ENCODE measurements around the gene EGFL6.

GRCh38 chrX:13590914-13591313 lies 21.5 kb downstream of the EGFL6 start:
- TF ChIP-seq CTCF (IDR thresholded peaks at IDR 0.05; ENCODE audit: low read length) (no peak), EZH2 (optimal IDR thresholded peaks at IDR 0.05; ENCODE audit: low read depth, low read length) (no peak), EZH2phosphoT487 (IDR thresholded peaks at IDR 0.05; ENCODE audit: low read length) (no peak)

Measured in MM.1S (cell line).